Caco-2 (cell line): ENCODE measurements around the gene COL5A2. TPM values are rescaled to one million over a fixed set of nuclear protein-coding genes. Genes with fewer than 3 reads are reported as not detected.

ENCODE experiments used
- BruUV-seq: library from RNA; stranded (reverse); fragments of 400-500 nt; replicated peaks from 2 replicates; lab custom pipeline; 2021; lab: Mats Ljungman, UMichigan
- CTCF ChIA-PET: fragments of 300-600 bp; sonication (Branson Sonifier 250); formaldehyde crosslinking; loops from one replicate; lab custom pipeline; 2022; ENCODE audit warnings: antibody characterized with exemption; lab: Charles Lee
- POLR2A ChIA-PET: fragments of 300-600 bp; sonication (Branson Sonifier 250); formaldehyde crosslinking; loops from one replicate; lab custom pipeline; 2022; ENCODE audit warnings: antibody characterized with exemption; lab: Charles Lee
- DNase-seq, 2 experiments: peaks; one replicate each; pipeline versions ENCODE4 v3.0.0 to v3.0.0-alpha.2; 2020 to 2022
- H3K27me3 ChIP-seq: replicated peaks from 2 replicates; pipeline ENCODE4 v1.6.0; 2011; ENCODE audit warnings: low read length; ENCODE audit not compliant: control insufficient read depth, insufficient read depth
- H3K36me3 ChIP-seq: 2 replicates; pipeline ENCODE4 v1.5.1; 2011; ENCODE audit warnings: low read length; ENCODE audit not compliant: control insufficient read depth, insufficient read depth
- H3K4me1 ChIP-seq: fragments of 250-450 bp; sonication (Bioruptor Pico); 2 replicates; pipeline ENCODE4 v1.5.1; 2020; ENCODE audit warnings: mild to moderate bottlenecking
- H3K4me3 ChIP-seq: 2 replicates; pipeline ENCODE4 v1.5.1; 2011; ENCODE audit warnings: low read depth, mild to moderate bottlenecking, control low read depth, low read length
- H3K9me3 ChIP-seq: fragments of 250-450 bp; sonication (Bioruptor Pico); 2 replicates; pipeline ENCODE4 v1.5.1; 2020; ENCODE audit warnings: mild to moderate bottlenecking, moderate library complexity
- H3K27ac Mint-ChIP-seq: one replicate; pipeline ENCODE4 v1.8.0; 2022; ENCODE audit warnings: mixed read lengths; ENCODE audit not compliant: unreplicated experiment
- H3K27me3 Mint-ChIP-seq: one replicate; pipeline ENCODE4 v1.8.0; 2022; ENCODE audit warnings: mixed read lengths; ENCODE audit not compliant: insufficient read depth, unreplicated experiment
- H3K36me3 Mint-ChIP-seq: one replicate; pipeline ENCODE4 v1.8.0; 2022; ENCODE audit warnings: mild to moderate bottlenecking, mixed read lengths; ENCODE audit not compliant: insufficient read depth, unreplicated experiment
- H3K4me1 Mint-ChIP-seq: one replicate; pipeline ENCODE4 v1.8.0; 2022; ENCODE audit warnings: low read depth, mixed read lengths; ENCODE audit not compliant: unreplicated experiment
- H3K4me3 Mint-ChIP-seq: one replicate; pipeline ENCODE4 v1.8.0; 2022; ENCODE audit warnings: mild to moderate bottlenecking, moderate library complexity, mixed read lengths; ENCODE audit not compliant: unreplicated experiment
- H3K9me3 Mint-ChIP-seq: one replicate; pipeline ENCODE4 v1.8.0; 2022; ENCODE audit warnings: mixed read lengths; ENCODE audit not compliant: unreplicated experiment
- CTCF ChIP-seq, 2 experiments: fragments of 200-600 bp in 1 of 2; IDR thresholded peaks; 1 replicate in 1 of 2; 2 replicates in 1 of 2; pipeline versions ENCODE4 v1.5.1 to v1.8.0; 2011 to 2022; ENCODE audit warnings: antibody characterized with exemption in 1 of 2, control low read depth in 1 of 2, inconsistent platforms in 1 of 2, low read depth in 1 of 2, low read length in 1 of 2, mild to moderate bottlenecking in 1 of 2, moderate library complexity in 1 of 2; ENCODE audit not compliant: insufficient read depth in 1 of 2, severe bottlenecking in 1 of 2, unreplicated experiment in 1 of 2
- intact Hi-C: fragments of 100-400 bp; cut with micrococcal nuclease; formaldehyde crosslinking; loops from one replicate; pipeline ENCODE4 v1.10.0; 2022; ENCODE audit not compliant: unreplicated experiment
- total RNA-seq: library from RNA; stranded (reverse); gene quantifications from 2 replicates; pipeline ENCODE4 v1.2.3, GENCODE V29; 2022

The COL5A2 gene
- total RNA-seq, 1 experiment from 2014 or later = 244 TPM

- DNase-seq = no peak
- BruUV-seq = no TSS peak
- Histone ChIP-seq H3K9me3 (no peaks in the 10 kb centered on the region), H3K4me3 (no peak overlapping the region), H3K36me3 (no peaks in the 10 kb centered on the region; the same call in 1 of the 2 replicates), H3K4me1 (peaks cover 19% of the 10 kb centered on the region), H3K27me3 (no peaks in the 10 kb centered on the region)
- Mint-ChIP-seq H3K4me3 (no peak overlapping the region), H3K4me1 (peaks cover 21% of the 10 kb centered on the region), H3K27me3 (no peaks in the 10 kb centered on the region), H3K27ac (no peak overlapping the region), H3K36me3 (peaks cover 27% of the 10 kb centered on the region), H3K9me3 (no peaks in the 10 kb centered on the region)
- ChIA-PET CTCF (no interaction called here), POLR2A (no interaction called here)
- TF ChIP-seq CTCF (IDR thresholded peaks at IDR 0.05; ENCODE audit: insufficient read depth in 1 of 2, low read depth in 1 of 2, low read length in 1 of 2, severe bottlenecking in 1 of 2, unreplicated experiment in 1 of 2) = no peak
- intact Hi-C loops = loop anchor here (5.0 to 10.0 kb wide), 2 partner anchors 84 to 568 kb away; partner anchors contain the start of gene COL5A2
These were observed 86.6 kb downstream of the COL5A2 start for GRCh38 chr2:189092936-189093335.

GRCh38 chr2:189091253-189091652, 88.3 kb downstream of the COL5A2 start:
- peaks cover 8% of the 10 kb centered on the region for H3K4me1 Mint-ChIP-seq
- H3K36me3 Mint-ChIP-seq = peaks cover 41% of the 10 kb centered on the region
- no peaks in the 10 kb centered on the region for H3K9me3 Mint-ChIP-seq
- no peak for TF ChIP-seq CTCF (IDR thresholded peaks at IDR 0.05; ENCODE audit: insufficient read depth in 1 of 2, low read depth in 1 of 2, low read length in 1 of 2, severe bottlenecking in 1 of 2, unreplicated experiment in 1 of 2)
- Histone ChIP-seq H3K9me3 (no peaks in the 10 kb centered on the region), H3K36me3 (no peaks in the 10 kb centered on the region; the same call in 1 of the 2 replicates), H3K4me3 (no peak overlapping the region), H3K4me1 (peaks cover 6% of the 10 kb centered on the region; the same call in 1 of the 2 replicates), H3K27me3 (no peaks in the 10 kb centered on the region)
- no peak overlapping the region for H3K4me3 Mint-ChIP-seq
- H3K27me3 Mint-ChIP-seq = no peaks in the 10 kb centered on the region
- intact Hi-C loops = loop anchor here (5.0 to 10.0 kb wide), 2 partner anchors 86 to 566 kb away; partner anchors contain the start of gene COL5A2
- no peak for DNase-seq
- ChIA-PET POLR2A (no interaction called here), CTCF (no interaction called here)
- no peak overlapping the region for H3K27ac Mint-ChIP-seq
- BruUV-seq = no TSS peak

- Histone ChIP-seq H3K27me3 (no peaks in the 10 kb centered on the region), H3K9me3 (no peaks in the 10 kb centered on the region), H3K4me3 (no peak overlapping the region), H3K36me3 (no peaks in the 10 kb centered on the region; the same call in 1 of the 2 replicates), H3K4me1 (no peaks in the 10 kb centered on the region)
- H3K4me3 Mint-ChIP-seq = no peak overlapping the region
- no peak for TF ChIP-seq CTCF (IDR thresholded peaks at IDR 0.05; ENCODE audit: insufficient read depth in 1 of 2, low read depth in 1 of 2, low read length in 1 of 2, severe bottlenecking in 1 of 2, unreplicated experiment in 1 of 2)
- peaks cover 29% of the 10 kb centered on the region for H3K36me3 Mint-ChIP-seq
- no peaks in the 10 kb centered on the region for H3K27me3 Mint-ChIP-seq
- BruUV-seq = no TSS peak
- no peak overlapping the region for H3K27ac Mint-ChIP-seq
- CTCF ChIA-PET = no interaction called here
- no peaks in the 10 kb centered on the region for H3K9me3 Mint-ChIP-seq
- DNase-seq = no peak
- intact Hi-C loops = no loop called here
- no peaks in the 10 kb centered on the region for H3K4me1 Mint-ChIP-seq
- POLR2A ChIA-PET = no interaction called here
These were observed 90.9 kb downstream of the COL5A2 start for GRCh38 chr2:189088591-189089205.
